ENCODE results near the gene DAP. TPM values are rescaled to one million over a fixed set of nuclear protein-coding genes. Genes with fewer than 3 reads are reported as not detected.

The DAP gene
- total and polyA plus RNA-seq, 10 donors, result 29.4 to 111 (median 65.2) TPM

DNA sequence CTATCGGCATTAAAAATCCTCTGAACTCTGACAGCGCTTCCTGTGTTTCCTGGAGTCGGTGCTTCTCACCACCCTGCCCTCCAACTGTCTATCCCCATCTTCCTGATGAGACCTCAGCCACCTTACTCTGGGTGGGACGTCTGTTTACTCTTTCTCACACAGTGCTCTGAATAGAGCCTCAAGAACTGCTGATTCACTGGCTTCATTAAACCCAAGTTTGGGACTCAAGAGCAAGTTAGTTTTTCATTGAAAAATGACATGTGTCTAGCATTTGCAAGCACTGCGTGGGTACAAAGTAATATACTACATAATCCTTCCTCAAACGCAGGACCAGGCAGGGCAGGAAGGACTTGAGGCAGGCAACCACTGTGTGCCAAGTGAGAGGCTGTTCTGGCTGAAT lies 49.5 kb downstream of the DAP start:
- Histone ChIP-seq H3K27ac (no peak overlapping the region), H3K4me3 (no peak overlapping the region), H3K36me3 (peaks cover 0 to 82% (median 3%) of the 10 kb centered on the region in 6 donors), H3K4me1 (peaks cover 0 to 3% (median 0%) of the 10 kb centered on the region in 6 donors), H3K9me3 (no peaks in the 10 kb centered on the region), H3K27me3 (replicated peaks in 1 of 7) (no peaks in the 10 kb centered on the region)
- 71 to 80% (median 75%) methylated on average over 6 of the region's 6 CpGs for WGBS, 5 donors
- intact Hi-C loops (cut with DNase I; ENCODE audit: low total_unique reads), result no loop called here
- no peak for TF ChIP-seq POLR2AphosphoS5 (IDR thresholded peaks at IDR 0.05)
- no peak for TF ChIP-seq POLR2A (IDR thresholded peaks at IDR 0.05)
- TF ChIP-seq, protein P1, sequence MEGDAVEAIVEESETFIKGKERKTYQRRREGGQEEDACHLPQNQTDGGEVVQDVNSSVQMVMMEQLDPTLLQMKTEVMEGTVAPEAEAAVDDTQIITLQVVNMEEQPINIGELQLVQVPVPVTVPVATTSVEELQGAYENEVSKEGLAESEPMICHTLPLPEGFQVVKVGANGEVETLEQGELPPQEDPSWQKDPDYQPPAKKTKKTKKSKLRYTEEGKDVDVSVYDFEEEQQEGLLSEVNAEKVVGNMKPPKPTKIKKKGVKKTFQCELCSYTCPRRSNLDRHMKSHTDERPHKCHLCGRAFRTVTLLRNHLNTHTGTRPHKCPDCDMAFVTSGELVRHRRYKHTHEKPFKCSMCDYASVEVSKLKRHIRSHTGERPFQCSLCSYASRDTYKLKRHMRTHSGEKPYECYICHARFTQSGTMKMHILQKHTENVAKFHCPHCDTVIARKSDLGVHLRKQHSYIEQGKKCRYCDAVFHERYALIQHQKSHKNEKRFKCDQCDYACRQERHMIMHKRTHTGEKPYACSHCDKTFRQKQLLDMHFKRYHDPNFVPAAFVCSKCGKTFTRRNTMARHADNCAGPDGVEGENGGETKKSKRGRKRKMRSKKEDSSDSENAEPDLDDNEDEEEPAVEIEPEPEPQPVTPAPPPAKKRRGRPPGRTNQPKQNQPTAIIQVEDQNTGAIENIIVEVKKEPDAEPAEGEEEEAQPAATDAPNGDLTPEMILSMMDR (IDR thresholded peaks at IDR 0.05 in 8 of 11, conservative IDR thresholded peaks at IDR 0.05 in 3 of 11), result no peak
- DNase-seq, result no peak

DNA sequence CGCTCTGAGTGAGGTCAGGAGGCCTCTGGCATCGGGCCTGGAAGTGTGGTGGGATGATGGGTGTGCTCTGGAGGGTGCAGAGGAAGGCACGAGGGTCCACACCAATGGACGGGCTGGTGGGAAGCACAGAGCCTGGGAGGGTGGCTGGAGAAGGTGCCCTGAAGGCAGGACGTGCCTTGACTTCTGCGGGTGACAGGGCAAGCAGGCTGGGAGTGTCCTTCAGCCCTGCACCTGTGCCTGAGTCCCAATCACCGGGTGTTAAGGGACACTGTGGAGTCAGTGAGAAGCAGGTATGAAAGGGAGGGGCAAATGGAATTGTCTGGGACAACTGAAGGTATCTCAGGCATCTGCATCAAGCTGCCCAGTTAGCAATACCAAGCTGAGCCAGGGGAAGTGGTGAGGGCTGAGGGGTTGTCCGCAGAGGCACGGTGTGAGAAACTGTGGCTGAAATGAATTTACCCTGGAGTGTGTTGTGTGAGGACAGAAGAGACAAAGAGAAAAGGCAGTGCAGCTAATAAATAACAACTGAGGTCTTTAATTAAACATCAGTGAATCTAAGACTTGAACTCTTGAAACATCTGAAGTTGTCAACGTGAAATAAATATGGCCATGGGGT lies 50.4 kb downstream of the DAP start:
- DNase-seq, result no peak
- no peak overlapping the region for H3K4me3 ChIP-seq
- peaks cover 0 to 76% (median 3%) of the 10 kb centered on the region in 6 donors for H3K36me3 ChIP-seq
- 89 to 95% (median 92%) methylated on average over 9 to 10 of the region's 10 CpGs for WGBS, 5 donors
- TF ChIP-seq, protein P1 (IDR thresholded peaks at IDR 0.05 in 8 of 11, conservative IDR thresholded peaks at IDR 0.05 in 3 of 11), result no peak
- TF ChIP-seq POLR2AphosphoS5 (IDR thresholded peaks at IDR 0.05), result no peak
- no peak for TF ChIP-seq POLR2A (IDR thresholded peaks at IDR 0.05)
- H3K9me3 ChIP-seq, result no peaks in the 10 kb centered on the region
- no peaks in the 10 kb centered on the region for H3K27me3 ChIP-seq (replicated peaks in 1 of 7)
- intact Hi-C loops (cut with DNase I; ENCODE audit: low total_unique reads), result no loop called here
- peaks cover 0 to 12% (median under 1%) of the 10 kb centered on the region in 6 donors for H3K4me1 ChIP-seq
- no peak overlapping the region for H3K27ac ChIP-seq

DNA sequence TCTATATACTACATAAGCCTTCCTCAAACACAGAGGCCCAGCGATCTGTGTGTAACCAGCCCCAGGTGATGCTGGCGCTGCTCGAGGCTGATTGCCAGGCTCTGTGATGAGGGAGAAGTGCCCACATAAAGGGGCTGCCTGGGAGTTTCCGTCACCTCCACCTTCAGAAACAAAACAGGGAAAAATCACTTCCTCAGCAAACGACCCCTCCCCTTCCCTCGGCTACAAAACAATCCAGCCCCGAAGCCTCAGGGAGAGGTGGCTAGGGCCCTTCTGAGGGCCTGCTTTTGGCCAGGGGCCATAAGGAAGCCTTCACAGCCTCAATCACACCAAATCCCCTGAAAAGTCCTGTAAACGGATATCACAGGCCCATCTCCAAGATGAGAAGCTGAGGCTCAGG lies 51.1 kb downstream of the DAP start:
- no peak for DNase-seq
- H3K36me3 ChIP-seq, result peaks cover 0 to 69% (median 0%) of the 10 kb centered on the region in 6 donors
- H3K4me3 ChIP-seq, result no peak overlapping the region
- intact Hi-C loops (cut with DNase I; ENCODE audit: low total_unique reads), result no loop called here
- WGBS, 5 donors, result 86 to 91% (median 89%) methylated on average over 7 to 8 of the region's 8 CpGs
- peaks cover 2 to 19% (median 6%) of the 10 kb centered on the region in 6 donors for H3K4me1 ChIP-seq
- H3K27me3 ChIP-seq (replicated peaks in 1 of 7), result no peaks in the 10 kb centered on the region
- H3K27ac ChIP-seq, result no peak overlapping the region
- H3K9me3 ChIP-seq, result no peaks in the 10 kb centered on the region
- TF ChIP-seq, protein P1 (IDR thresholded peaks at IDR 0.05 in 8 of 11, conservative IDR thresholded peaks at IDR 0.05 in 3 of 11), result no peak
- no peak for TF ChIP-seq POLR2A (IDR thresholded peaks at IDR 0.05)
- no peak for TF ChIP-seq POLR2AphosphoS5 (IDR thresholded peaks at IDR 0.05)

DNA sequence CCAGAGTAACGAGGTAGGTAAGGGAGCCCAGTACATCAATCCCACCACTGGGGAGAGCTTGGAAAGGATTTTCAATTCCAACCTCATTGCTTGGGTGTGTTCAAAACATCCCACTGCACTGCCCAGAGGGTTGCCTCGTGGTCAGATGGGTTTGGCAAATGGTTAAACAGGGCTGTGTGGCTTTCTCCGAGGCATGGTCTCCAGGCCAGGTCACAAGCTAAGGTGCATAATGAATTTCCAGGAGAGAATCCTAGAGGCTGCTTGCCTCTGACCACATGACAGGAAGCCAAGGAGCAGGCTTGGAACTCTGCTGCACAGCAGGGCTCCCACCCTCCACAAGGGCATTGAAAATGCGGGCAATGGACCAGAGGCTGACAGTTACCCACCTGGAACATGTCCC lies 51.6 kb downstream of the DAP start:
- Histone ChIP-seq H3K27me3 (replicated peaks in 1 of 7) (no peaks in the 10 kb centered on the region), H3K9me3 (no peaks in the 10 kb centered on the region), H3K27ac (no peak overlapping the region), H3K4me3 (no peak overlapping the region), H3K4me1 (peaks cover 7 to 24% (median 11%) of the 10 kb centered on the region in 6 donors), H3K36me3 (peaks cover 0 to 64% (median 0%) of the 10 kb centered on the region in 6 donors)
- DNase-seq, result no peak
- WGBS, 5 donors, result 91 to 97% (median 94%) methylated on average over 4 of the region's 4 CpGs
- TF ChIP-seq POLR2A (IDR thresholded peaks at IDR 0.05), result no peak
- TF ChIP-seq, protein P1 (IDR thresholded peaks at IDR 0.05 in 8 of 11, conservative IDR thresholded peaks at IDR 0.05 in 3 of 11), result no peak
- no peak for TF ChIP-seq POLR2AphosphoS5 (IDR thresholded peaks at IDR 0.05)
- intact Hi-C loops (cut with DNase I; ENCODE audit: low total_unique reads), result no loop called here

Measured in spleen (tissue), 11 donors.